ENCODE measurements around the gene MTA3. TPM values are rescaled to one million over a fixed set of nuclear protein-coding genes. Genes with fewer than 3 reads are reported as not detected.
"Not testable (repeated sequence)": the region's sequence is repeated elsewhere in the genome, so short reads cannot be mapped to it uniquely, and the experiment has no call there.

Gene MTA3
- total RNA-seq, 1 donor from 2014 or later, result 21.4 TPM

GRCh38 chr2:42602876-42603219 is 34.4 kb downstream of the MTA3 start:
- intact Hi-C loops (cut with DNase I), result no loop called here
- no peak for DNase-seq (ENCODE audit: low spot score)

GRCh38 chr2:42604341-42604867 is 36.0 kb downstream of the MTA3 start:
- DNase-seq (ENCODE audit: low spot score); intact Hi-C loops (cut with DNase I): not testable (repeated sequence)

DNA sequence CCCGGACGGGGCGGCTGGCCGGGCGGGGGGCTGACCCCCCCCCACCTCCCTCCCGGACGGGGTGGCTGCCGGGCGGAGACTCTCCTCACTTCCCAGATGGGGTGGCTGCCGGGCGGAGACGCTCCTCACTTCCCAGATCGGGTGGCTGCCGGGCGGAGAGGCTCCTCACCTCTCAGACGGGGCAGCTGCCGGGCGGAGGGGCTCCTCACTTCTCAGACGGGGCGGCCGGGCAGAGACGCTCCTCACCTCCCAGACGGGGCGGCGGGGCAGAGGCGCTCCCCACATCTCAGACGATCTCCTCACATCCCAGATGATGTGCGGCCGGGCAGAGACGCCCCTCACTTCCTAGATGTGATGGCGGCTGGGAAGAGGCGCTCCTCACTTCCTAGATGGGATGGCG is 37.7 kb downstream of the MTA3 start:
- DNase-seq (ENCODE audit: low spot score); intact Hi-C loops (cut with DNase I): not testable (repeated sequence)

GRCh38 chr2:42607101-42607637 is 38.7 kb downstream of the MTA3 start:
- intact Hi-C loops (cut with DNase I), result no loop called here
- DNase-seq (ENCODE audit: low spot score), result no peak

DNA sequence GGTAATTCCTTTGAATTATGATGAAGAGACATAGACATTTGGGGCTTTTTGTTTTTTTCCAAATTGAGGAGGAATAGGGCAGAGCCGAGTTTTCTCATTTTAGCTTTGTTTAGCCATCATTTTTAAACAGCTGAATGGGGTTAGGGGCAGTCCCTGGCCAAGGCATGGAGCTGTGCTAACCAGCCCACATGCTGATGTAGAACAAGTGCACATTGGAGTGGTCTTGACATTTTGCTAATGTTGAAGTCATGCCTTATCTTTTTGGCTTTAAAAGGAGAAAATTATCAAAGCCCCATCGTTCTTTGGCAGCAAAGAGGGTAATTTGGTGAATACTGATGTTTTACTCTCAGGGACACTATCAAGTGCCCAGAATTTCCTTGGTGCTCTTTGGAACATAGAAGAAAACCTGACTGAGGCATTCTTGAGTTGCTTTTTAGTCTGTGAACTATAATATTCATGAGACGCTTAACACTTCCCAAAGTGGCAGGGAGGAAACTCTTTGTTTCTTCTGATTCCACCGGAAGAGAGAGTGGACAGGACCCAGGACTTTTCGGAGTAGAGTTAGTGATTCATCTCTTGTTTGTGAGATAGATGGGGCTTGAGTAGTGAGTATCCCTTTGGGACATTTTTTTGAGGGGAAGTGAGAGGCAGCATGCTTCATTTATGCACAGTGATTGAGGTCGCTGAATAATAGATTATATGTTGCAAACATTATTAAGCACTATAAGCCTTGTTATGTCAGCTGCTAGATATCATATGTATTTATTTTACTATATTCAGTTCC is 45.0 kb downstream of the MTA3 start:
- intact Hi-C loops (cut with DNase I), result no loop called here
- DNase-seq (ENCODE audit: low spot score), result no peak

- intact Hi-C loops (cut with DNase I), result no loop called here
- DNase-seq (ENCODE audit: low spot score), result no peak
Observed at GRCh38 chr2:42614838-42615237, 46.4 kb downstream of the MTA3 start.

- no peak for DNase-seq (ENCODE audit: low spot score)
- intact Hi-C loops (cut with DNase I), result no loop called here
Observed at GRCh38 chr2:42618116-42618515, 49.7 kb downstream of the MTA3 start.

DNA sequence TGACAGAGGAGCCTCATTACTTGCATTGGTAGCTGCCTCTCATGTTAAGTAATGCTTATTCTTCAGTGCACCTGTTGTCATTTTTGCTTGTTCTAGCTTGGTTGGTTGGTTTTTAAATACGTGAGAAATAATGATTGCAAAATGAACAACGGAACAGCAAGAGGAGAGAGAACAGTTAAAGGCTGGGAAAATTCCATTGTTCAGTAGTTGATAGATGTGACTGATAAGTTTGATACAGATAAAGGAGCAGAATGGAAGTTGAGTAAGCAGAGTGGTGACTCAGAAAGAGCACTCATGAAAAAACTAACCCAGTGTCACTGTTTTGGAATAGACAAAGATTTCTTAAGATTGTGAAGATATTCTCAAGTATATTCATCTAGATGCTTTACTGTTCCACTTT is 50.5 kb downstream of the MTA3 start:
- intact Hi-C loops (cut with DNase I), result no loop called here
- no peak for DNase-seq (ENCODE audit: low spot score)

DNA sequence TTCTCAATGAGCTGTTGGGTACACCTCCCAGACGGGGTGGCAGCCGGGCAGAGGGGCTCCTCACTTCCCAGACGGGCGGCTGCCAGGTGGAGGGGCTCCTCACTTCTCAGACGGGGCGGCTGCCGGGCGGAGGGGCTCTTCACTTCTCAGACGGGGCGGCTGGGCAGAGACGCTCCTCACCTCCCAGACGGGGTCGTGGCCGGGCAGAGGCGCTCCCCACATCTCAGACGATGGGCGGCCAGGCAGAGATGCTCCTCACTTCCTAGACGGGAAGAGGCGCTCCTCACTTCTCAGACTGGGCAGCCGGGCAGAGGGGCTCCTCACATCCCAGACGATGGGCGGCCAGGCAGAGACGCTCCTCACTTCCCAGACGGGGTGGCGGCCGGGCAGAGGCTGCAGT is 53.2 kb downstream of the MTA3 start:
- DNase-seq (ENCODE audit: low spot score); intact Hi-C loops (cut with DNase I): not testable (repeated sequence)

DNA sequence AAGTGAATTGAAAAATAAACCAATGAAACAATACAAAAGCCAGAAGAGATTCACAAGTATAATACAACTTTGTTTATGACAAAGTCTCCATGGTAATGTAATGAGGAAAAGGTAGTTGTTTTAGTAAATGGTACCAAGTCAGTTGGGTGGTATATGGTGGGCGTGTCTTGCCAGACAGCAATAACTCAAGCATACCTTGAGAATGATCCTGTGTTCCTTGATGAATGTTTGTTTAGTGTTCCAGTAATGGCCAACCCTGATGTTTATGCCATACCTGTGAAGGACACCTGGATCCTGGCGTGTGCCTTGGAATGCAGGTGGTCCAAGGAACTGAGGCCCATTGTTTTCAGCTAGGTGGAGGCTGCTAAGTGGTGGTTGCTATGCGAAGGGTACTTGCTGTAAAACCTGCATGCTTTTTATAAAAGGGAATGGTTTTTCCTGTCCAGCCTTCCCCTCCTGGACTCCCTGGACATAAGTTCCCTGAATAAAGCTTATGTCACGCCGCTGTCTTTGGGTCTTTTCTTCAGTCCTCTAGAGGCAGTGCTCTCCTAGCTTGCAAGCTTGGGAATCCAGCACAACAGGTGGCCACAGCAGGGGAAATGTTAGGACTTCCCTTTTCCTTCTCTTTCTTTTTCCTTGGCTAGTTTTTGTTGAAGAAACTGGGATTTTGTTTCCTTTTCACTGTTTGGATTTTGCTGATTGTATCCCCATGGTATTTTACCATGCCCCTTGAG is 54.7 kb downstream of the MTA3 start:
- DNase-seq (ENCODE audit: low spot score), result no peak
- intact Hi-C loops (cut with DNase I), result no loop called here

DNA sequence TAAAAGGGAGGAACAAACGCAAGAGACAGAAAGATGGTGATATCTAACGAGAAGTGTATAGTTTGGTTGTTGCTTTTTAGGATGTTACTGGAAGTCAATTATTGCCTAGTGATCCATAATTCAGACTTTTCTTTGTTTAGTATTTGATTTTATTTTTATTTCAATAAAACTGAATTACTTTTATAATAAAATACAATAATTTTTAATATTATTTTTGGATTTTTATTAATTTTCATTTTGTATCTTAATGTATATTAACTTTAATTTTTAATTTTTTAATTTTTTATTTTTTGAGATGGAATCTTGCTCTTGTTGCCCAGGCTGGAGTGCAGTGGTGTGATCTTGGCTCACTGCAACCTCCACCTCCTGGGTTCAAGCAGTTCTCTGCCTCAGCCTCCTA is 55.6 kb downstream of the MTA3 start:
- intact Hi-C loops (cut with DNase I), result no loop called here
- DNase-seq (ENCODE audit: low spot score), result no peak

DNA sequence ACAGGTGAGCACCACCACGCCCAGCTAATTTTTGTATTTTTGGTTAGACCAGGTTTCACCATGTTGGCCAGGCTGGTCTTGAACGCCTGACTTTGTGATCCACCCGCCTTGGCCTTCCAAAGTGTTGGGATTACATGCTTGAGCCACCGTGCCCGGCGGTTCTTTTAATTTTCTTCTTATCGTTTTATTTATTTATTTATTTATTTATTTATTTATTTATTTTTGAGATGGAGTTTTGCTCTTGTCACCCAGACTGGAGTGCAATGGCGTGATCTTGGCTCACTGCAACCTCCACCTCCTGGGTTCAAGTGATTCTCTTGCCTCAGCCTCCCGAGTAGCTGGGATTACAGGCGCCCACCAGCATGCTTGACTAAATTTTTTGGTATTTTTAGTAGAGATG is 59.6 kb downstream of the MTA3 start:
- DNase-seq (ENCODE audit: low spot score); intact Hi-C loops (cut with DNase I): not testable (repeated sequence)

DNA sequence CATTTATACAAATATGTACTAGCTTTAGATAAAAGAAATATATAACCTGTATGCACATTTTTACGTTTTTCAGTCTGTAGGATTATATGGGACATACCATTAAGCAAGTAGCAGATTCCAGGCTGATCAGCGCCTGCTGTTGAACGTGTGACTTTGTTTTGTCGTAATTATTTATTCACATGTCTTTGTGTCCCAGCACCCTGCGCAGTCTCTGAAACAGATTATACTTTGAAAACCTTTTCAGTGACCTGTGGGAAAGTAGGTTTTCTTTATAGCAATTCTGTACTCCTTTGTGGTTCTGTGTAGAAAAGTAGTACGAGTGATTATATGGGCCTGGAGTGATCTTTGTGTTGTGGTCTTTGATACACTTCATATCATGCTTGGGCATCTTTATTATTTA is 68.5 kb downstream of the MTA3 start:
- DNase-seq (ENCODE audit: low spot score), result no peak
- intact Hi-C loops (cut with DNase I), result no loop called here

- intact Hi-C loops (cut with DNase I), result no loop called here
- DNase-seq (ENCODE audit: low spot score), result no peak
Observed at GRCh38 chr2:42638080-42638784, 69.8 kb downstream of the MTA3 start.

- intact Hi-C loops (cut with DNase I), result no loop called here
- DNase-seq (ENCODE audit: low spot score), result no peak
Observed at GRCh38 chr2:42639340-42640077, 71.1 kb downstream of the MTA3 start.

- intact Hi-C loops (cut with DNase I), result no loop called here
- no peak for DNase-seq (ENCODE audit: low spot score)
Observed at GRCh38 chr2:42640261-42640660, 71.8 kb downstream of the MTA3 start.

DNA sequence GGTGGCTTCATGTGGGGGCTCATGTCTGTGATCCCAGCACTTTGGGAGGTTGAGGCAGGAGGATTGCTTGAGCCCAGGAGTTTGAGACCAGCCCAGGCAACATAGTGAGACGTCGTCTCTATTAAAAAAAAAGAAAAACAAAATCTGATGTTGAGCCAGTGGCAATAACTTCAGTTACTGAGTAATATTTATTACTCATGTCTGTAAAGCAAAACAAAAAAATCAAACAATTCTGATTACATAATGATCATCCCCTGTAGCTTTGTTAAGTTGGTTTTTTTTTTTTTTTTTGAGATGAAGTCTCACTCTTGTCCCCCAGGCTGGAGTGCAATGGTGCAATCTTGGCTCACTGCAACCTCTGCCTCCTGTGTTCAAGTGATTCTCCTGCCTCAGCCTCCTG is 73.9 kb downstream of the MTA3 start:
- DNase-seq (ENCODE audit: low spot score); intact Hi-C loops (cut with DNase I): not testable (repeated sequence)

DNA sequence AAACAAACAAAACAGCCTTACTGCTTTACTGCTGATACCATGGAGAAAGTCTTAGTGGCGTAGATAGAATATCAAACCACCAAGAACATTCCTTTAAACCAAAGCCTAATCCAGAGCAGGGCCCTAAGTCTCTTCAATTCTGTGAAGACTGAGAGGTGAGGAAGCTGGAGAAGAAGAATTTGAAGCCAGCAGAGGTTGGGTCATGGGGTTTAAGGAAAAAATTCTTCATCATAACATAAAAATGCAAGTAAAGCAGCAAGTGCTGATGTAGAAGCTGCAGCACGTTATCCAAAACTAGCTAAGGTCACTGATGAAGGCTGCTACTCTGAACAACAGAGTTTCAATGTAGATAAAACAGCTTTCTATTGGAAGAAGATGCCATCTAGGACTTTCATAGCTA is 77.1 kb downstream of the MTA3 start:
- intact Hi-C loops (cut with DNase I), result no loop called here
- no peak for DNase-seq (ENCODE audit: low spot score)

DNA sequence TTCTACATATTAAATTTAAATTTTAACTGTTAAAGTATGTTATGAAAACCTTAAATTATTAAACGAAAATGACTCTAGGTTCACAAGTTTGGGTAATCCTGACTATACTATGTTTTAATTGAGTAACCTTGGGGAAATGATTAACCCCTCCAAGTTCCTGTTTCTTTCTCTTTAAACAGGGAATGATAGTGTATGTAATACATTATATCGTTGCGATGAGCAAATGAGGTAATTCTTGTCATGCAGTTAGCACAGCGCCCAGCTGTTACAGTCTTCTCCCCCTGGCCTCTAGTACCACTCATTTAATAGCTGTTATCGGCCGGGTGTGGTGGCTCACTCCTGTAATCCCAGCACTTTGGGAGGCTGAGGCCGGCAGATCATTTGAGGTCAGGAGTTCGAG is 80.4 kb downstream of the MTA3 start:
- DNase-seq (ENCODE audit: low spot score), result no peak
- intact Hi-C loops (cut with DNase I), result no loop called here

DNA sequence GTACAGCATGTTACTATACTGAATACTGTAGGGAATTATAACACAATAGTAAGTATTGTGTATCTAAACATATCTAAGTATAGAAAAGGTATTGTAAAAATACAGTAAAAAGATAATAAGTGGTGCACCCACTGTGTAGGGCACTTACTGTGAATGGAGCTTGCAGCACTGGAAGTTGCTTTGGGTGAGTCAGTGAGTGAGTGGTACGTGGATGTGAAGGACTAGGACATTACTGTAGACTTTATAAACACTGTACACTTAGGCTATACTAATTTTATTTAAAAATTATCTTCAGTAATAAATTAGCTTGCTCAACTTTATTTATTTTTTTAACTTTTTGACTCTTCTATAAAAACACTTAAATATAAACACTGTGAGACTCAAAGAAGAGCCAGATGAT is 82.6 kb downstream of the MTA3 start:
- intact Hi-C loops (cut with DNase I), result no loop called here
- no peak for DNase-seq (ENCODE audit: low spot score)

Data from cardiac septum (tissue), 1 donor.